Adrenal gland (tissue), 12 donors: Measurements from ENCODE around the gene YOD1. TPM values are rescaled to one million over a fixed set of nuclear protein-coding genes. Genes with fewer than 3 reads are reported as not detected.

ENCODE experiments used
- DNase-seq, 7 donors: peaks; one replicate each; pipeline ENCODE4 v3.0.0-alpha.2; 2019 to 2020
- H3K27ac ChIP-seq, 5 donors: fragments of 200-600 bp; sonication (generic) in 4 of 5; 1 replicate in 3 of 5; 2 replicates in 2 of 5; pipeline versions ENCODE4 v1.5.1 to v1.8.0; 2016 to 2020; ENCODE audit warnings: mild to moderate bottlenecking in 1 of 5
- H3K27me3 ChIP-seq: fragments of 200-600 bp; 2 replicates; pipeline ENCODE4 v1.8.0; 2021
- H3K36me3 ChIP-seq, 2 donors: fragments of 200-600 bp; replicated peaks in 1 of 2; 1 replicate in 1 of 2; 2 replicates in 1 of 2; pipeline versions ENCODE4 v1.5.1 to v1.8.0; 2018 to 2022
- H3K4me1 ChIP-seq, 2 donors: fragments of 200-600 bp; replicated peaks in 1 of 2; 1 replicate in 1 of 2; 2 replicates in 1 of 2; pipeline versions ENCODE4 v1.5.1 to v1.8.0; 2018 to 2021
- H3K4me3 ChIP-seq, 4 donors: fragments of 200-600 bp; sonication (generic) in 3 of 4; one replicate each; pipeline ENCODE4 v1.5.1; 2016 to 2018
- H3K9me3 ChIP-seq, 3 donors: fragments of 200-600 bp; sonication (generic) in 1 of 3; replicated peaks in 1 of 3; 1 replicate in 2 of 3; 2 replicates in 1 of 3; pipeline versions ENCODE4 v1.5.1 to v1.8.0; 2016 to 2021
- POLR2A ChIP-seq, 2 donors: fragments of 450-650 bp; IDR thresholded peaks; one replicate each; pipeline ENCODE4 v1.6.1; 2017; ENCODE audit warnings: antibody characterized with exemption in 2 of 2, mild to moderate bottlenecking in 2 of 2, moderate library complexity in 1 of 2
- WGBS, 4 donors: extraction: QIAGEN DNeasy Blood & Tissue Kit in 2 of 4; methylation state at CpG; one replicate each; pipeline versions ENCODE4 v1.1.5 to v1.1.7; 2013 to 2017; 5-methylcytosine and 5-hydroxymethylcytosine counted together
- intact Hi-C, 2 donors: fragments of 100-400 bp; cut with DNase I; formaldehyde crosslinking; loops; one replicate each; pipeline versions ENCODE4 v1.14.1 to v1.15.0; 2022 to 2023
- polyA plus RNA-seq, 3 donors: library from polyadenylated mRNA; stranded (reverse); fragments of 200-250 nt in 2 of 3; fragments of 350-450 nt in 1 of 3; fragmentation: Illumina TruSeq in 1 of 3; extraction: RNeasy Lipid Tissue Mini Kit (QIAGEN cat#74804) in 1 of 3; gene quantifications; one replicate each; pipeline ENCODE4 v1.2.3, GENCODE V29; 2013 to 2014
- total RNA-seq, 9 donors: library from RNA; depleted of rRNA in 4 of 9; stranded (reverse); fragments of >200 nt in 4 of 9; fragments of 120-200 nt in 1 of 9; fragmentation: NEBNext Ultra II Directional in 1 of 9; extraction: Animal tissue kit (Norgen Biotek cat#: 25700) in 1 of 9; gene quantifications; one replicate each; pipeline versions ENCODE4 v1.1.0 to v1.2.4, GENCODE V29; 2013 to 2023
- TF ChIP-seq, protein P1 (sequence below), 6 experiments: fragments of 450-650 bp in 4 of 6; fragments of 200-600 bp in 2 of 6; sonication (generic) in 1 of 6; IDR thresholded peaks; 1 replicate in 5 of 6; 2 replicates in 1 of 6; pipeline versions ENCODE4 v1.5.1 to v1.8.0; 2016 to 2021; ENCODE audit warnings: antibody characterized with exemption in 6 of 6, mild to moderate bottlenecking in 2 of 6, moderate library complexity in 1 of 6
- donor health status: healthy with polysubstance abuse.
- donor health status: Bipolar disorder and iron deficiency.
- donor health status: DM: yes; HTN: yes; CAD: no.
- donor health status: DM: no; HTN: no; CAD: no.
- donor health status: DM: no; HTN: no; CAD: no.
- donor health status: DM: yes; HTN: yes; CAD: no.

The YOD1 gene
- total and polyA plus RNA-seq, 12 donors: 2.5 to 22.1 (median 8.6) TPM

DNA sequence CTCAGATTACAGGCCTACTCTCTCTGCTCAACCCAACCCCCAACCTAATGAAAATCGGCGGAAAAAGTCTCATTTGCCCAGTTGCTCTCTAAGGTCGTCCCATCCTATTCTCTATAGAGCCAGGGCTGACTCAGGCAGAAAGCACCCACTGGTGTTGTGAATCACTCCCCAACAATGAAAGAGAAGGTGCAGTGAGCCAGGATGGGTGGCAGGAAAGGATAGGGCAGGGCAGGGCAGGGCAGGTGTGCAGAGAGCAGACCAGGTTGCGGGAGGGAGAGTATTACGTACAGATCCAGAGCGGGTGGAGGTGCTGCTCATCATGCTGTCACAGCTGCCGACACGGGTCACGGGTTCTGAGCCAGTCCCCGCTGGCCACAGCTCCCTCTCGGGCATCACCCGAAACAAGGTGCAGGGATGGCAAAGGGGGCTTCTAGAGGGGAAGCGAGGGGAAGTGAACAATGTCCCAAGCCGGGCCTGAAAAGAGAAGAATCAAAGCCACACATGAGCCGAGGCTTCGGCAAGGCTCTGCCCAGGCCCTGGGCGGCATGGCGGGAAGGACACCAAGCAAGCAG, 23.7 kb downstream of the YOD1 start:
- no peaks in the 10 kb centered on the region for H3K27me3 ChIP-seq
- 86 to 90% (median 87%) methylated on average over 13 to 18 of the region's 18 CpGs for WGBS, 4 donors
- TF ChIP-seq, protein P1, sequence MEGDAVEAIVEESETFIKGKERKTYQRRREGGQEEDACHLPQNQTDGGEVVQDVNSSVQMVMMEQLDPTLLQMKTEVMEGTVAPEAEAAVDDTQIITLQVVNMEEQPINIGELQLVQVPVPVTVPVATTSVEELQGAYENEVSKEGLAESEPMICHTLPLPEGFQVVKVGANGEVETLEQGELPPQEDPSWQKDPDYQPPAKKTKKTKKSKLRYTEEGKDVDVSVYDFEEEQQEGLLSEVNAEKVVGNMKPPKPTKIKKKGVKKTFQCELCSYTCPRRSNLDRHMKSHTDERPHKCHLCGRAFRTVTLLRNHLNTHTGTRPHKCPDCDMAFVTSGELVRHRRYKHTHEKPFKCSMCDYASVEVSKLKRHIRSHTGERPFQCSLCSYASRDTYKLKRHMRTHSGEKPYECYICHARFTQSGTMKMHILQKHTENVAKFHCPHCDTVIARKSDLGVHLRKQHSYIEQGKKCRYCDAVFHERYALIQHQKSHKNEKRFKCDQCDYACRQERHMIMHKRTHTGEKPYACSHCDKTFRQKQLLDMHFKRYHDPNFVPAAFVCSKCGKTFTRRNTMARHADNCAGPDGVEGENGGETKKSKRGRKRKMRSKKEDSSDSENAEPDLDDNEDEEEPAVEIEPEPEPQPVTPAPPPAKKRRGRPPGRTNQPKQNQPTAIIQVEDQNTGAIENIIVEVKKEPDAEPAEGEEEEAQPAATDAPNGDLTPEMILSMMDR (IDR thresholded peaks at IDR 0.05): no peak
- no peak for TF ChIP-seq POLR2A (IDR thresholded peaks at IDR 0.05)
- peak in 5 of 7 donors; percentile 34 to 54 (median 50) for DNase-seq
- peaks cover 36 to 46% of the 10 kb centered on the region in 2 donors for H3K4me1 ChIP-seq
- H3K9me3 ChIP-seq: no peaks in the 10 kb centered on the region
- H3K27ac ChIP-seq: peak overlapping the region in 3 of 5 donors; percentile 94 to 96 (median 95)
- intact Hi-C loops: no loop called here
- H3K4me3 ChIP-seq: no peak overlapping the region
- H3K36me3 ChIP-seq: no peaks in the 10 kb centered on the region

DNA sequence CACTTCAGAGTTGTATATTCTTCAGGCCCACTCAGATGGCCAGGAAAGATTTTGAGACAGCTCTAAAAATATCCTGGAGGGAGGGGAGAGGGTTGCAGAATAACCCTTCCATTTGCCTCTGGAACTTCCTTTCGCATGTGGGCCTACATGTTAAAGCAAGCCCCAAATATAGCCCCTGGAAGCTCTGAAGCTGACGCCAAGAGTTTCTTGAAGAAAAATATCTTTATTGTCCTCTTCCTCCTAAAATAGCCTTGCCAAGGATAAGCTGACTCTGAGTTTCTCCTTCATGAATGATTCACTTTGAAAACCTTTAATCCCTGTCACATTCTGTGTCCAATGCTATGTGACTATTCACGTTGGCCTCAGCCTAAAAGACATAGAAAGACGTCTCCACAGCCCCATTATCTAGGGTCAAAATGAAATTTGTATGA, 24.9 kb downstream of the YOD1 start:
- 7 to 22% (median 15%) methylated on average over 4 of the region's 4 CpGs for WGBS, 4 donors
- Histone ChIP-seq H3K9me3 (no peaks in the 10 kb centered on the region), H3K27ac (peak overlapping the region; percentile 67 to 96 (median 94)), H3K27me3 (no peaks in the 10 kb centered on the region), H3K4me1 (peaks cover 36 to 46% of the 10 kb centered on the region in 2 donors), H3K36me3 (no peaks in the 10 kb centered on the region), H3K4me3 (no peak overlapping the region)
- intact Hi-C loops: no loop called here
- TF ChIP-seq, protein P1 (IDR thresholded peaks at IDR 0.05): no peak
- TF ChIP-seq POLR2A (IDR thresholded peaks at IDR 0.05): peak in 1 of 2 donors; percentile 21
- DNase-seq: peak in 1 of 7 donors; percentile 28

DNA sequence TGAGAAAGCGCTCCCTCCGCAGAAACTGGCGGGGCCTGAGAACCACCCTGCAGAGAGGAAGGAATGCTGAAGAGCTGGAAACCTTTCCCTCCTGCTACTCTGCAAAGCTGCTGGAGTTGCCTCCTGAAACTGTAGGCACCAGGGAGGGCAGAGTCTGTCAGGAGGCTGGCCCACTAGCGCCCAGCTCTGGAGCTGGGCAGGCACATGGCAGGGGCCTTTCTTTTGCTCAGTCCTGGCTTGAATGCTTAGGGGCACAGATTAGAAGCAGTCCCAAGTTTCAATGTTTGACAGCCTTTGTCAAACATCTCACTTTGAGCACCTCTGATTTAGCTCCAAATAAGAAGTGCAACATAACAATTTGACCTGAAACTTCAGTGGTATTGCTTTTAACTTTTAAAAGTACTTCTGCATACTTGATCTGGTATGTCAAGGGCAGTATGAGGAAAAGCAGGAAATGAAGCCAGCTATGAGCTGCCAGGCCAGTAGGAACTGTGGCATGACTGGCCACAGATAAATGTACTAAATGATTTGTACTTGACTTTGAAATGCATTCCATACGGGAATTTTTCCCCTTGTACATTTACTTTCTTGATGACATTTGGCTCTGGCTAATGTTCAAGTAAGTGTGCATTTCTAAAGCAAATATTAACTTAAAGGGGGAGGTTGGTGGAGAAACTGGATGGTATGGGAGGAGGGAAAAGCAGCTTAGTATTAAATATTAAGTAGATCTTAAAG, 25.7 kb downstream of the YOD1 start:
- Histone ChIP-seq H3K27me3 (no peaks in the 10 kb centered on the region), H3K4me1 (peaks cover 36 to 46% of the 10 kb centered on the region in 2 donors), H3K27ac (peak overlapping the region; percentile 74 to 96 (median 94)), H3K36me3 (no peaks in the 10 kb centered on the region), H3K4me3 (no peak overlapping the region), H3K9me3 (no peaks in the 10 kb centered on the region)
- peak; percentile 33 to 82 (median 71) for DNase-seq
- TF ChIP-seq, protein P1 (IDR thresholded peaks at IDR 0.05): no peak
- TF ChIP-seq POLR2A (IDR thresholded peaks at IDR 0.05): peak in 1 of 2 donors; percentile 39
- 38 to 51% (median 43%) methylated on average over 5 of the region's 5 CpGs for WGBS, 4 donors
- intact Hi-C loops: no loop called here
